Stimulated activated CD8-positive, alpha-beta memory T cell treated with anti-CD3 and anti-CD28 coated beads, Interleukin-12 subunit alpha, Interleukin-12 subunit beta, amount 100 ng/mL, for 1 hour (primary cell): ENCODE measurements around the gene VPS13C.

Experiments
- DNase-seq: peaks from one replicate; pipeline ENCODE4 v3.0.0-alpha.2; 2020; ENCODE audit warnings: low read depth

VPS13C gene

DNA sequence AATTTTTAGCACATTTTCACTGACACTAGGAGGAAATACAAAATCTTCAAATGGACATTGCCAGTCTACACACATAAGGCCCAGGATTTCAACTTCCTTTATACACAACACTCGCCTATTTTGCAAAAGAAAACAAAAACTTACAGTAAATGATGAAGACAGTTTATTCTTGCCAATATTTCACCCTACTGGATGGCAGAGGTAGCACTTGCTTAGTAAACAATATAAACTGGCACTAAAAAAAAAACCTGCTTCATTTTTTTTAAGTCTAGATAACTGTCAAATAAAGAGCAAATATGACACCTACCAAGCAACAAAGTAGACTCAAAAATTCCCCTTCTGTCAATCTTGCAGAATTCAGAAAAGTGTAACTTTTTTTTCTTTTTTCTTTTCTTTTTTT lies 204.0 kb downstream of the VPS13C start:
- no peak for DNase-seq

DNA sequence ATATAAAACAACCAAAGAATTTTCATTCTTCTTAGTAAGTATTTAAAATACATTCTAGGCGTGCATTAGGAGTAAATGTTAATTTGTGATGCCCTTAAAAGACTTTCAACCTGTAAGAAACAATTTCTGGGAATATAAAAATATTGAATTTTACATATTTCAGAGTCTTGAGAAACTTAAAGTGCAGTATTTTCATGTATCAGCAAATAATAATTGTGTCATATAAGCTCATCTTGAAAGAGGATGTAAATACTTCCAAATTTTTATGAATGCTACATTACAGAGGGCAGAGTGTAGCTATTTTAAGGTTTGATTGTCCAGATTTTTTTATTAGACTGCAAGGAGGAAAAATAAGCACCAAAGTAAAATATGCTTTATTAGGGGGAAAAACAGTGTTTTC lies 207.1 kb downstream of the VPS13C start:
- DNase-seq = no peak

DNA sequence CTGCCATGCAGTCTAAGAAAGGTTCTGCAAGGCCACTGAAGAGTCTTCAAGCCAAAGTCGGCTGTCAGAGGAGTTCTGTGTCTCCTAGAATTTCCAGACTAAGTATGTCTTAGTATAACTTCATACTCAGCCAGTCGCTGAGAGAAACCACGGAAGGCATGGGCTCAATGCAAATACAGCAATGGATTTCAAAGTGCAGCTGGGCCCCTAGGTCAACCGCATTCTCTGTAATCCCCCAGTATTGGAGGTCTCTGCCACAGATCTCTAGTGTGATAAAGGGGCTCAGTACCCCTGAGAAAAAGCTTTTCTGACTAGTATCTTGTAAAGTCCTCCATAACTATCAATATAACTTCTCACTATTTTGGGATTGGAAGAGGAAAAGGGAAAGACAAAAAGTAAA lies 208.3 kb downstream of the VPS13C start:
- no peak for DNase-seq

DNA sequence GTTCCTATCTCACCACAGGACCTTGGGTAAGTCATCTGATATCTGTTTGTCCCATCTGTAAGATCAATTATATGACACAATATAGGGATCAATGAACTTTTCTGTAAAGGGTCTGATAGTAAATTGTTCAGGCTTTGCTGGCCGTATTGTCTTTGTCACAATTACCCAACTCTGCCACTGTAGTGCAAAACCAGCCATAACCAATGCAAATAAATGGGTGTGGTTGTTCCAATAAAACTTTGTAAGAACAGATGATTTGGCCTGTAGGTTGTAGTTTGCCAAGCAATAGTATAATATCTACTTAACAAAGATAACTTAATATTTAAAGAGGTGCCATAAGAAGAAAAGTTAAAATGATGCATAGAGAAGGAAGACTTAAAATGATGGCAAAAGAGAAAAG lies 210.8 kb downstream of the VPS13C start:
- DNase-seq = no peak

DNA sequence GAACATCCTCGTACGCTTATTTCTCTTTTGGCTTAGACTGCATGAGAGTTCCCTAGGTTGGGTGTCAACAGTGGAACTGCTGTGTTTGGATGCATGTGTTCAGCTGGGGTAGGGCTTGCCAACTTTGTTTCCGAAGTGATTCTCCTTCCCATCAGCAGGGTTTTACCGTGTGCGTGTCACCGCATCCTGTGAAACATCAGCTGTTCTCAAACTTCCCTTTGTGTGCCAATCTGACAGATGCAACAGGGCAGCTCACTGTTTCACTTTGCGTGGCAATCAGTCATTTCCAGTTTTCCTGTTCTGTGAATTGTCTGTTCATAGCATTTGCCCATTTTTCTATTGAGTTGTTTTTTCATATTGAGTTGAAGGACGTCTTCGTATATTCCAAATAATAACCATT lies 218.8 kb downstream of the VPS13C start:
- no peak for DNase-seq

DNA sequence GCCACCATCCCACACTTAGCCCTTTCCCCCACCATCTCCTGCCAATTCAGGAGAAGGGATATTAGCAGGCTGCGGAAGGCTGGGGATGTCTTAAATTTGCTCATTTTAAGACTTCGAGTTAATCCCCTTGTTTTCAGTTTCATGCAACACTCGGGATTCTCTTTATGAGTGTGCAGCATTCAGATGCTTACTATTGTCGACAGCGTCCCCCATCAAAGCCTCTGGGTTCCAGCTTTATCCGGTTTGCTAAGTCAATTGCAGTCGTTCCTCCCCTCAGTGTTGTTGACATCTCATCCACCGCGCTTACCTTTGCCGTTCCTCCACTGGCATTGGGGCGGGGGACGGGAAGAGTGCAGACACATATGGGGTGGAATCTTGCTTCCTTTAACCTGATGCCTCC lies 220.2 kb downstream of the VPS13C start:
- no peak for DNase-seq

DNA sequence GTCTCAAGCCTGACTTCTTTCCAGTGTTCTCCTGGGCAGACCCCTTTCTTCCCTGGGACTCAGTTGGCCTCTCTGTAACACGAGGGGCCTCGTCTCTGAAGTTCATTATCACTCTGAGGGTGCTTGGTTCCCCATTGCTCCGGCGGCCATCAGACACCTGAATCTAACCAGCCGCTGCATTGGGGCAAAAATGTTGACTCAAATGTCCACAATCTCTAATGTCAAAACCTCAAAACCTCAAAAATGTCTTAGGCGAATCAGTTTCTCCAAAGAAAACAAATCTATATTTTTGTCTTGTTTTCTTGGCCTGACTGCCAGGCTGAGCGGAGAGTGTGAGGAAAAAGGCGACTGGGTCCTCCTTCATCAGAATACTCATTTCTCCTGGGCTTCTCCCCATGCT lies 220.7 kb downstream of the VPS13C start:
- no peak for DNase-seq

DNA sequence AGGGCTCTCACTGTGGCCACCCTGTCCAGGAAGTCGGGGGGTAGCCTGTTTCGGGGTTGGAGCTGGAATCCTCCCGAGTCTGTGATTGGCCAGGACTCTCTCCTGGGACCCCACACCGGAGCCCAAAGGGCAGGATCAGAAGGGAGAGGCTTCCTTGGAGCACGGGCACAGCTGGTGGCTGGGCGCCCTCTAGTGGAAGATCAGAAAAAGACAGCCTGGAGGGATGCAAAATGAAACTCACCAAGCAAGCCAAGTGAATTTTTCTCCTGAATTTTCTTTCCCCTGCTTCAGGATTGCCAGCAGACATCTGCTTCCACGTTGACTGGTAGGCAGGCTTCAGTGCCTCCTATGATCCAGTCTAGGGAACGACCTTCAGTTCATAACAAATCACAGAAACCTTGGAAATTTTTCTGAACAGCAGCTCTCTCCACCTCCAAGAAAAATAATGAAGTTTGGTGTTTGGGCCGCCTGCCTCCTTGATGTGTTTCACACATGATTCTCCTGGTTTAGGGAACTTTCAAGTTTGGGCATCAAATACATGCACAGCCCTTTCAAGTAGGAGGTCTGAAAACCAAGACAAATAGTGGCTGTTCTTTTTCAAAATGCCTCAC lies 224.6 kb downstream of the VPS13C start:
- peak; percentile 27 for DNase-seq

DNA sequence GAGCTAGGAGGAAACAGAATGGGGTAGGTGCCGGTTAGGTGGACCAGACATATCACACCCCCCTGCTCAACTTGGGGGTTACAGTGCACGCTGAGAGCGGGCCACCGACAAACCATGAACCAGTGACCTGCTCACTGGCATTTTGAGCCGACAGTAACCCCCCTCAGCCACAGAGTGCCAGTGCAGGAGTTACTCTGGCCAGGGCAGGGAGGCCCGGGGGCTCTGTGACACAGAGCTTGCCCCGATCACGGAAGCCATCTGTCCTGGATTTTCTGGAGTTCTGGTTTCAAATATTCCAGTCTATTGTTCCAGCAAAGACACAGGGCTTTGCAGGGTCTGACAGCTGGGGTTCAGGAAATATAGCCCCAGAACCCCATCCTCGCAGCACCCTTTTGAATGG lies 225.2 kb downstream of the VPS13C start:
- no peak for DNase-seq

DNA sequence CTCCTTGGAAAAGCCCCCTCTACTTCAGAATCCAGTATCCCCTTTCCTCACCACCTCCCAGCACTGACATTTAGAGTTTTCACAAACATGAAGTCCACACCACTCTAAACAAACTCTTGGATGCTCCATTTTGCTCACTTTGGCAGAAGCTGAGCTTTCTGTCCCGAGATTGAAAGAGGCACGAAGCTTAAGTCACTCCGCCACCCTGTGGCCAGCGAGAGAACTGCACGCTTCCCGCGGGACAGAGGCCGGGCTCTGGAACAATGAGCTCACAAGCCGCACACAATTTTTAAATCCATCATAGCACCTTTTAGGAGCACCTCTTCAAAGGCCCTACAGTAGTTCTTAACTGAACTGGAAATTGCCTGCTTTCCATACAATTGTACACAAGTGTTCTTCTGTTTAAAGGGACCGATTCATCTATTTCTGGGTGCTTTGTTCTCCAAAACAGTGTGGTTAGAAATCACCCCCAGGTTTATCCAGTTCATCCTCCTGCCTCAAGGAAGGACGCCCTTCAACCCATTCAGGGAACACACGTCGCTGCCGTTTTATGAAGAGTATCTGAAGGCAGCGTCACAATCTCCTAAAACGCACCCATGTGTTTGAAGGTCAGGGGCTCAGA lies 226.1 kb downstream of the VPS13C start:
- DNase-seq = peak; percentile 43

DNA sequence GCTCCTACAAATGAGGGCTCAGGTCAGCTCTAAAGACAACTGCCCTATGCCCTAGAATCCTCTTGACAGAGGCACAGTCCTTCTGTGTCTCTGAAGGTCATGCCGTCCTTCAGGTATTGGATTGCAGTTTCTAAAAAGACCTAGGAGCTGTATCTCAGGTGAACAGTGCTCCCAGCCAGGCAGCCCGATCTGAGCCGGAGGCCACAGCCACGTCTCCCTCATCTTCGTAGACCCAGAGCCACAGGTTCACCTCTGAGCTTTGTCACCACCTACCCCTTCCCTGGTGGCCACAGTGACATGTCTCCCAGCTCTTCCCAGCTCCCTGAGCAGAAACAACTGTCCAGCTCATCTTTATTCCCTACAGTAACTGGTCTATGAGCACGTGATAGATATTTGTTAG lies 228.0 kb downstream of the VPS13C start:
- no peak for DNase-seq

DNA sequence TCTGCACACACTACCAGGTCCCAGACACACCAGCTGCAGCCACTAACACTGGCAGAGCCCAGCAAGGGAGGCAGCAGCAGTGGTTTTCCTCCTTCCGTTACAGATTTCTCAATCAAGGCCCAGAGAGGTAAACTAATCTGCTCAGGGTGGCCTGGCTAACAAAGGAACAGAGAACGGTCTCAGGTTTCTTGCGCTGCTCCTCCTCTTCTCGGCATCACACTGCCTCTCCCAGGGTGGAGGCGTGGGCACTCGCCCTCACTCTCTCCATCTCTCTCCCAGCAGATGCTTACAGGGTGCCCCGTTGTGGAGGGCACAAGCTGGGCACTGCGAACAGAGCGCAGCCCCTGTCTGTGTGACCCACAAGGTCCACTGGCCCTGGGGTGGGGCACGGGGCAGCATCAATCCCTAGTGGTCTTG lies 228.7 kb downstream of the VPS13C start:
- no peak for DNase-seq

DNA sequence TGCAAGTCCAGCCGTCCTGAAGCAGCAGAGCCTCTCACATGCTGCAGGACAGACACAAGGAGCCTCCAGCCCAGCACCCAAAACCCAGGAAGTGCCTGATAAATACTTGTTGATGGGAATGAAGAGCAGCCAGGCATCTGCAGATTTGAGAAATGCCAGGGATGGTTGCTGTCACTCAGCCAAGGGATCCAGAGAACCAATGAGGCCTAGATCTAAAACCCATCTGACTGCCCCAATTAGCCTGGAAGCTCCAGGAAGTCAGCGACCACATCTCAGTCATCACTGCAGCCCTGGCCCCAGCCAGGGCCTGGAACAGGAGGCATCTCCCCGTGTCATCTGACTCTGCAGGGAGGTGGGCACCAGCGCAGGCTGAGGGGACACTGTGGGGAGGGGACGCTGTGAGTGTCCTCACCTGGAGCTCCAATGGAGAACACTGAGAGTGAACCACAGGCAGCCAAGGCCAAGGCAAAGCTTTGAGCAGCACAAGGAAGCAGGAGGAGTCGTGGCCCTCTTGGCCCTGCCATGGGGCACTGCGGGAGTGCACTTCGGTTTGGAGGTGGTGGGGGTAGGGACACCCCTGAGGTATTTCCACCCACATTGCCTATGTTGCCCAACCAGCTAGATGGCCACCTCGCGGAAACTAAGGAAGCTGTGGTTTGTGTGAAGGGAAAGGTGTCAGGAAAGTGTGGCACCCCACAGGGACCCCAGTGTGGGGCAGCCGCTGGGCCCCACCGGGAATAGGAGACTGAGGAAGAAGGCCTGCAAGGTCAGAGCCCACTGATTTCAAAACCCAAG lies 229.5 kb downstream of the VPS13C start:
- no peak for DNase-seq

DNA sequence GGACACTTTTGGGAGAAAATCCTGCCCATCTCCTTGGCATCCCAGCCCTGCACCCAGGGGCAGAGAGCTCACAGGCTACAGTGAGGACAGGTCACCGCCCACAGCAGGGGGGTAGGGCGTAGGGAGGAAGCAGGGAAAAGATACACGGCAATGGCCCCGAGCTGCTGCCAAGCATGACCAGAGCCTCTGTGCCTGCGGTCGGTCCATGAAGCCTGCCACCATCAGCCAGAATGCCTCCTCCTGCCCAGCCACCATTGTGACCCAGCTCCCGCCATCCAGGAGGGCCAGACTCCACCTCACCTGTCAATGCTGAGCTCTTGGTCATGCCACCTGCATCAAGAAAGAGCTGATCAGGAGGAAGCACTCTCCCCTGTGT lies 230.7 kb downstream of the VPS13C start:
- DNase-seq = no peak

DNA sequence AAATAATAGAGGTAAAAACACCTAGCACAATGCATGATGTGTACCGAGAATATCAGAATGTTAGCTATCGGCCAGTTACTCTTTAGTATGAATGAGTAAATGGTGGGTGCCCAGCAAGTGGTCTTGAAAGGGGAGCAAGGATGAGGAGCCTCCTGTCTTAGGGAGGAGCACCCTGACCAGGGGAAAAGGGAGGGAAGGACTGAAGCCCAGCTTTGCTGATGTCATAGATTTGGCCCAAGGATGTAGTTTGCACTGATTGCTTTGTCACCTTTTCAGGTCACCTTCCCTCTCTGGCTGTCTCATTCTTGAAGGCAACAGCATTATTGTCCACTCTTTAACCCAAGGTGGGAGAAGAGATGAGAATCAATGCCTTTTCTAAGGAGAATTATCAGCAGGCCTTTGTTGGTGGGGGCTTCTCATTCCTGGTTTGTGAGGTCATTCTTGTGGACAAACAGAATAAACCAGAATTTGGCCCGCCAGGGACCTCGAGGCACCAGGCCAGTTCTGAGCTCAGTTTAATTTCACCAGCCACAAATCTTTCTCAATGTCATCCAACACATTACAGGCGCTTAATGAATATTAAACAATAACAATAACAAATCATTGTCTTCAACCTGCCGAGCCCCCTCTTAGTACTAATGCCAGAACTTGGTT lies 231.3 kb downstream of the VPS13C start:
- no peak for DNase-seq

DNA sequence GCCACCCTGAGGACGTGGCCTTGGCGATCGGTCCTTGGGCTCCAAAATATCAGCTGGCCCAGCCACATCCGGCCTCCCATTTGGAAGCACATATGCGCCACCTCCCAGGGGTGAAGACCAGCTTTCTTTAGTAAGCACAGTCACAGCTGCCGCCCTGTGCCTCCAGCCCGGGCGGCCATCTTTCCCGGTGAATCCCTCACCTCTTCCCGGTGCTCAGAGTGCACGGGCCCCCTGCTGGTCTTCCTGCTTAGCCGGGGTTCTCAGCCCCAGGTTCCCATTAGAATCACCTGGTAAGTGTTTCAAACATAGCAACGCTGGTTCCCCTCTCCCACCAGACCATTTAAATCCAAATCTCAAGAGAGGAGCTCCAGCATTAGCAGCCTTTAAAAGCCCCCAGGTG lies 232.2 kb downstream of the VPS13C start:
- DNase-seq = no peak

DNA sequence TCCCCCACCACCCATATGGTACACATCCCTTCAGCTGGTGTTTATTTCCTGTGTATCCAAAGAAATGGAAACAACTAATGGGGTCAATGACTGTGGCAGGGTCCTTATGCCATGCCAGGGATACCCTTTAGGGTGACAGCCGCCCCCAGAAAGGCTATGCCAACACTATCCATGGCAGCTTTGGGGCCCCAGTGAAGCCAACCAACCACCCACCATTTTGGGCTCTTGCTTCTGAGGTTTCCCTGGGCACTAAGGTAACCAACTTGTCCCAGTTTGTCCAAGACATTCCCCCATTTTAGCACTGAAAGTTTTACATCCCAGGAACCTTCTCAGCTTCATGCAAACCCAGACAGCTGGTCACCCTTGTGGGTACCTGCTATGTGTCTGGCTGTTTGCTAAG lies 233.1 kb downstream of the VPS13C start:
- DNase-seq = no peak

DNA sequence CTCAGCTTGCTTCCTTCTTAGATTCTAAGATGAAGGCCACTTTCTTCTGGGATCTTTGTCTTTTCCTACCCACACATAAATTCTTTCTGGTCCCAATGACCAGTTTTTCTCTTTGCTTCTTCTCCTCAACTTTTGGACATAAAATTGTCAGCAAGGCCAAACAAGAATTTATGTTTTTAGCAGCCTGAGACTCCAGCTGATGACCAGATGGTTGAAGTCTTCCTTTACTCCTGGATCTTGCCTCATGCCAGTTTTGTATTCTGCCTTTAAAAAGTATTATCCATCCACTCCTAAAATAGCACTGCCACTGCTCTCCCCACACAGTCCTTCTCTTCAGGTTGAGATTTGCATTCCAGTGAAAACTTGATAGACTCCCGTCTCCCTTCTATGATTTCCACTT lies 236.0 kb downstream of the VPS13C start:
- DNase-seq = no peak

DNA sequence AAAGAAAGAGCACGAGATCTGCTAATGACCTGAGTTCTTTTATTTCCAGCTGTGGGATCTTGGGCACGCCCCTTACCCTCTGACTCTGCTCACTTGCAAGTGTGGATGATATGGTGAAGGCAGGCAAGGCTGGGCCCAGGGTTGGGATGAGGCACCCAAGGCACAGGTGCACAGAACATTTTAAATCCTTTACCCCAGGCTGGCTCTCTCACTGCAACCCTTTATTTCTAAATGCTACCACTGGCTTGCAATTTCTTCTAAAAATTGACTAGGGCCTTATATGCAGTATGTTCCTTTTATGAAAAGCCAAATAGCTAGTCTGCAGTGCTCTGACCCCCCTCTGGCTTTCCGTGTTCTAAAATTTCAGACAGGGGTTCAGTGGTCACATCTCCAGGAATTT lies 237.7 kb downstream of the VPS13C start:
- DNase-seq = no peak

DNA sequence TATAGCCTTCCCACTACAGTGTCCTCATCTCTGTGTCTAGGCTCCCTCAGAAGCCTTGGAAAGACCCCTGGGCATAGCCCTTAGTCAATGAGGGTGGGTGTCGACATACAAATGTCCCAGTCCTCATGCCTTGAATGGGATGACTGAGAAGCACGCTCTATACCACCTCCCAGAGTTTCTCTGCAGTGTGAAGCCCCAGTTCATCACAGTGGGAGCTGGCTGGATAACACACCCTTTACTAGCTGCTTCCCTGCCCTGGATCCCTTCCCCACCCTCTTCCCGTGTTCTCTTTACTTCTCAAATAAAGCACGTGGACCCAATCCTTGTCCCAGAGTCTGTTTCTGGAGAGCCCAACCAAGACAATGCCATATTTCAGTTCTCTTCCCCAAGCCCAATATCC lies 239.3 kb downstream of the VPS13C start:
- no peak for DNase-seq

DNA sequence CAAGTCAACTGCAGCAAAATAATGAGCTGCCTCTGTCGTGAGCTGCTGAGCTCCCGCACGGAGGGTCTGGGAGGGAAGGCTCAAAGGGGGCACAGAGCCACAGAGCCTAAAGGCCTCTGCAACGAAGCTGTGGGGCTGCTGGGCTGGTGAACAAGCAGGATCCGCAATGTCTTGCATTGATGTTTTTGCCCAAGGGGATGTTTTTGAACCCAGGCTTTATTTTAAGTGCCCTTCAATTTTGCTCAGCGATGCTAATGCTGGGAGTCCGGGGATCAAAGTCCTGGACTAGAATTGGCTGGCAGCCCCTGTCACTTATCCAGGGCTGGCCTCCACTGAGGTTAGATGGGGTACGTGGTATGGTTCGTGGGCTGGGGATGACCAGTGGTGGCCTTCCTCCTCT lies 240.0 kb downstream of the VPS13C start:
- DNase-seq = no peak

DNA sequence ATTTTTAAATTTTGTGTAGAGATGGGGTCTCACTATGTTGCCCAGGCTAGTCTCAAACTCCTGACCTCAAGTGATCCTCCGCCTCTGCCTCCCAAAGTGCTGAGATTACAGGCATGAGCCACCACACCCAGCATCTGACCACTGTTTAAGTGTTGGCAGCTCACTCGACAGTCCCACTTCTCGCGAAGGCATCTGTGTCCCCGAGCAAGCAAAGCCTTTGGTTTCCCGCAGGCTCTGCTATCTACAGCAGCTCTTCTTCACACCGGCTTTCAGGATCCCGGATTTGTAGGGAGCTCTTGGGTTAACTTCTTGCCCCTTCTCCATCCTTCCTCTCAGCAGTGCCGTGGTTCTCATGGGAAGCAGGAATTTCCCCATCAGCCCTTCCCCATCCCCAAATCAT lies 240.9 kb downstream of the VPS13C start:
- no peak for DNase-seq

DNA sequence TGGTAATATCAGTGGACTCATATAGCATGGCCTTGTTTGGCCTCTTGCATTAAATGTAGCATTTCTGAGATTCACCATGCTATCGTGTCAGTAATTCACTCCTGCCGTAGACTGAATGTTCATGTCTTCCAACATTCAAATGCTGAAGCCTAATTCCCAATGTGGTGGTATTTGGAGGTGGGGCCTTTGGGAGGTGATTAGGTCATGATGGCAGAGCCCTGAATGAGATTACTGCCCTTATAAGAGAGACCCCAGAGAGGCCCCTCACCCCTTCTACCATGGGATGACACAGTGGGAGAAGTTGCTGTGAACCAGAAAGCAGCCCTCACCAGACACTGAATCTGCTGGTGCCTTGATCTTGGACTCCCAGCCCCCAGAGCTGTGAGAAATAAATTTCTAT lies 241.4 kb downstream of the VPS13C start:
- no peak for DNase-seq
